ENCODE data around the gene SBK2. TPM values are rescaled to one million over a fixed set of nuclear protein-coding genes. Genes with fewer than 3 reads are reported as not detected.
"Not testable (repeated sequence)": the region's sequence is repeated elsewhere in the genome, so short reads cannot be mapped to it uniquely, and the experiment has no call there.

SBK2 gene
- total RNA-seq: not detected in 2 replicates

- DNase-seq: no peak
These were observed at the start of gene SBK2 for GRCh38 chr19:55536951-55537740. Gene SBK2 (minus strand): TSS chr19:55537133. CDS start chr19:55536294, 839 bp downstream.

GRCh38 chr19:55585658-55586339, 48.9 kb upstream of the SBK2 start:
- peak; percentile 69 for DNase-seq

GRCh38 chr19:55584871-55585270, 47.9 kb upstream of the SBK2 start:
- DNase-seq: no peak

- DNase-seq: not testable (repeated sequence)
These were observed 47.0 kb upstream of the SBK2 start for GRCh38 chr19:55583897-55584296.

GRCh38 chr19:55582284-55582683, 45.4 kb upstream of the SBK2 start:
- DNase-seq: not testable (repeated sequence)

GRCh38 chr19:55581823-55582223, 44.9 kb upstream of the SBK2 start:
- no peak for DNase-seq

GRCh38 chr19:55581145-55581822, 44.4 kb upstream of the SBK2 start:
- no peak for DNase-seq

- DNase-seq: peak; percentile 92
These were observed 43.8 kb upstream of the SBK2 start, which contains the start of gene ZNF579 for GRCh38 chr19:55580628-55581144. Gene ZNF579 (minus strand): TSS chr19:55580848. CDS start chr19:55579639, 1,209 bp downstream.

- DNase-seq: no peak
These were observed 43.1 kb upstream of the SBK2 start for GRCh38 chr19:55579766-55580621.

- no peak for DNase-seq
These were observed 42.1 kb upstream of the SBK2 start for GRCh38 chr19:55578761-55579747.

GRCh38 chr19:55578031-55578760, 41.3 kb upstream of the SBK2 start:
- no peak for DNase-seq

- DNase-seq: no peak
These were observed 39.8 kb upstream of the SBK2 start for GRCh38 chr19:55576746-55577145.

- DNase-seq: not testable (repeated sequence)
These were observed 37.0 kb upstream of the SBK2 start for GRCh38 chr19:55573929-55574328.

GRCh38 chr19:55569477-55569876, 32.5 kb upstream of the SBK2 start:
- not testable (repeated sequence) for DNase-seq

GRCh38 chr19:55567708-55568328, 30.9 kb upstream of the SBK2 start:
- DNase-seq: no peak

- no peak for DNase-seq
These were observed 29.9 kb upstream of the SBK2 start for GRCh38 chr19:55566823-55567222.

GRCh38 chr19:55563261-55563690, 26.3 kb upstream of the SBK2 start:
- no peak for DNase-seq

GRCh38 chr19:55559684-55560083, 22.8 kb upstream of the SBK2 start:
- DNase-seq: no peak

GRCh38 chr19:55554741-55555152, 17.8 kb upstream of the SBK2 start:
- DNase-seq: no peak

GRCh38 chr19:55554302-55554701, 17.4 kb upstream of the SBK2 start:
- DNase-seq: no peak
